Stimulated activated CD4-positive, alpha-beta T cell treated with anti-CD3 and anti-CD28 coated beads, Interleukin-12 subunit alpha, Interleukin-12 subunit beta, amount 100 ng/mL, for 24 hours (primary cell): ENCODE data around the gene CCDC28A.

Experiments
- DNase-seq, 2 experiments: peaks; one replicate each; pipeline ENCODE4 v3.0.0-alpha.2; 2020; ENCODE audit warnings: low read depth in 2 of 2

The CCDC28A gene

GRCh38 chr6:138795809-138796603 is 22.4 kb downstream of the CCDC28A start, which contains the start of gene ECT2L:
ECT2L (plus strand) TSS chr6:138796087; CDS start chr6:138813275, 17,188 bp downstream.
- no peak for DNase-seq

GRCh38 chr6:138796771-138797170 is 23.2 kb downstream of the CCDC28A start:
- DNase-seq = no peak

GRCh38 chr6:138797806-138798446 is 24.4 kb downstream of the CCDC28A start:
- DNase-seq = no peak

GRCh38 chr6:138800377-138801150 is 27.0 kb downstream of the CCDC28A start:
- no peak for DNase-seq

GRCh38 chr6:138803331-138803730 is 29.8 kb downstream of the CCDC28A start:
- no peak for DNase-seq

- no peak for DNase-seq
These were observed 30.3 kb downstream of the CCDC28A start for GRCh38 chr6:138803861-138804260.

GRCh38 chr6:138805016-138805765 is 31.6 kb downstream of the CCDC28A start:
- DNase-seq = no peak

- DNase-seq = no peak
These were observed 33.3 kb downstream of the CCDC28A start for GRCh38 chr6:138806889-138807288.

- no peak for DNase-seq
These were observed 36.1 kb downstream of the CCDC28A start for GRCh38 chr6:138809677-138810076.

- no peak for DNase-seq
These were observed 38.3 kb downstream of the CCDC28A start for GRCh38 chr6:138811866-138812265.

- no peak for DNase-seq
These were observed 40.7 kb downstream of the CCDC28A start for GRCh38 chr6:138814179-138814834.

GRCh38 chr6:138815221-138815620 is 41.7 kb downstream of the CCDC28A start:
- DNase-seq = no peak

- DNase-seq = no peak
These were observed 42.4 kb downstream of the CCDC28A start for GRCh38 chr6:138815797-138816528.

GRCh38 chr6:138817799-138818198 is 44.2 kb downstream of the CCDC28A start:
- DNase-seq = no peak

GRCh38 chr6:138818496-138819194 is 45.1 kb downstream of the CCDC28A start:
- DNase-seq = no peak

- no peak for DNase-seq
These were observed 48.0 kb downstream of the CCDC28A start for GRCh38 chr6:138821519-138821918.

GRCh38 chr6:138824482-138825144 is 51.0 kb downstream of the CCDC28A start:
- no peak for DNase-seq

- no peak for DNase-seq
These were observed 56.7 kb downstream of the CCDC28A start for GRCh38 chr6:138830248-138830647.

GRCh38 chr6:138832182-138832581 is 58.6 kb downstream of the CCDC28A start:
- DNase-seq = no peak
